Panc1 (cell line): Measurements from ENCODE around the gene SMOC2. TPM values are rescaled to one million over a fixed set of nuclear protein-coding genes. Genes with fewer than 3 reads are reported as not detected.

ENCODE experiments used
- ATAC-seq: fragments of 200-7000 bp; cut with Tn5 transposase; 2 replicates; pipeline ENCODE4 v1.9.1; 2020; ENCODE audit warnings: mild to moderate bottlenecking, moderate library complexity
- BruUV-seq: library from RNA; stranded (reverse); fragments of 400-500 nt; replicated peaks from 2 replicates; lab custom pipeline; 2021; lab: Mats Ljungman, UMichigan
- CTCF ChIA-PET: fragments of 300-600 bp; sonication (Branson Sonifier 250); formaldehyde crosslinking; loops from one replicate; lab custom pipeline; 2022; ENCODE audit warnings: antibody characterized with exemption; lab: Charles Lee
- POLR2A ChIA-PET: fragments of 300-600 bp; sonication (Branson Sonifier 250); formaldehyde crosslinking; loops from one replicate; lab custom pipeline; 2022; ENCODE audit warnings: antibody characterized with exemption; lab: Charles Lee
- DNase-seq: peaks from one replicate; pipeline ENCODE4 v3.0.0-alpha.2; 2010; ENCODE audit warnings: low read depth, low spot score
- H3K27ac ChIP-seq: 2 replicates; pipeline ENCODE4 v1.5.1; 2011; ENCODE audit warnings: mild to moderate bottlenecking, low read length, inconsistent platforms
- H3K27me3 ChIP-seq: fragments of 200-500 bp; sonication (Bioruptor generic); 2 replicates; pipeline ENCODE4 v1.6.0; 2014; ENCODE audit warnings: low read length, inconsistent platforms; ENCODE audit not compliant: control insufficient read depth, insufficient read depth
- H3K36me3 ChIP-seq: fragments of 200-500 bp; sonication (Bioruptor generic); 2 replicates; pipeline ENCODE4 v1.5.1; 2014; ENCODE audit warnings: inconsistent platforms, mild to moderate bottlenecking, low read length, moderate library complexity; ENCODE audit not compliant: control insufficient read depth, insufficient read depth
- H3K4me1 ChIP-seq: 2 replicates; pipeline ENCODE4 v1.5.1; 2011; ENCODE audit warnings: inconsistent platforms, mild to moderate bottlenecking, low read length, moderate library complexity; ENCODE audit not compliant: control insufficient read depth, insufficient read depth
- H3K4me3 ChIP-seq, 2 experiments: 2 replicates each; pipeline ENCODE4 v1.5.1; 2011 to 2012; ENCODE audit warnings: low read depth in 2 of 2, low read length in 2 of 2, mild to moderate bottlenecking in 2 of 2, inconsistent platforms in 1 of 2, moderate library complexity in 1 of 2
- H3K9me3 ChIP-seq: fragments of 200-500 bp; sonication (Bioruptor generic); 2 replicates; pipeline ENCODE4 v1.5.1; 2014; ENCODE audit warnings: low read depth, mild to moderate bottlenecking, inconsistent platforms, low read length, moderate library complexity; ENCODE audit not compliant: control insufficient read depth, insufficient read depth
- POLR2AphosphoS5 ChIP-seq: IDR thresholded peaks from 2 replicates; pipeline ENCODE4 v1.6.1; 2012; ENCODE audit warnings: mild to moderate bottlenecking, low read depth, low read length, moderate library complexity
- SIN3A ChIP-seq: IDR thresholded peaks from 2 replicates; pipeline ENCODE4 v1.6.1; 2012; ENCODE audit warnings: low read depth, mild to moderate bottlenecking, low read length, moderate library complexity, borderline replicate concordance; ENCODE audit not compliant: insufficient read depth
- TCF7L2 ChIP-seq: IDR thresholded peaks from 2 replicates; pipeline ENCODE4 v1.6.1; 2011; ENCODE audit warnings: mild to moderate bottlenecking, low read depth, low read length, inconsistent platforms
- in situ Hi-C: cut with HindIII; loops from 2 replicates; pipeline ENCODE4 v1.10.0; 2016; ENCODE audit warnings: low sequenced_read_pairs, low pct_unique_long_range_greater_than_20kb
- intact Hi-C: fragments of 100-400 bp; cut with micrococcal nuclease; formaldehyde crosslinking; loops from one replicate; pipeline ENCODE4 v1.10.0; 2022; ENCODE audit not compliant: unreplicated experiment
- total RNA-seq: library from RNA; stranded (reverse); gene quantifications from one replicate; pipeline ENCODE4 v1.2.1, GENCODE V29; 2021; ENCODE audit not compliant: unreplicated experiment
- TF ChIP-seq, protein P1 (sequence below), 2 experiments: IDR thresholded peaks; 2 replicates each; pipeline ENCODE4 v1.6.1; 2011 to 2012; ENCODE audit warnings: low read depth in 2 of 2, control low read depth in 1 of 2, low read length in 1 of 2, mild to moderate bottlenecking in 1 of 2, moderate library complexity in 1 of 2; ENCODE audit not compliant: insufficient read depth in 1 of 2
- TF ChIP-seq, protein P2 (sequence below): fragments of 450-650 bp; IDR thresholded peaks from 2 replicates; pipeline ENCODE4 v1.5.1; 2017; ENCODE audit warnings: mild to moderate bottlenecking

Gene SMOC2
- total RNA-seq, 1 experiment from 2014 or later: 0.13 TPM

GRCh38 chr6:168624948-168625347 is 184.0 kb downstream of the SMOC2 start:
- Histone ChIP-seq H3K9me3 (no peaks in the 10 kb centered on the region), H3K27me3 (no peaks in the 10 kb centered on the region), H3K4me3 (no peak overlapping the region), H3K27ac (no peak overlapping the region), H3K4me1 (no peaks in the 10 kb centered on the region; the same call in 1 of the 2 replicates), H3K36me3 (no peaks in the 10 kb centered on the region)
- ChIA-PET CTCF (no interaction called here), POLR2A (no interaction called here)
- no peak for DNase-seq
- TF ChIP-seq TCF7L2 (no peak), SIN3A (no peak), POLR2AphosphoS5 (no peak)
- TF ChIP-seq, protein P1, sequence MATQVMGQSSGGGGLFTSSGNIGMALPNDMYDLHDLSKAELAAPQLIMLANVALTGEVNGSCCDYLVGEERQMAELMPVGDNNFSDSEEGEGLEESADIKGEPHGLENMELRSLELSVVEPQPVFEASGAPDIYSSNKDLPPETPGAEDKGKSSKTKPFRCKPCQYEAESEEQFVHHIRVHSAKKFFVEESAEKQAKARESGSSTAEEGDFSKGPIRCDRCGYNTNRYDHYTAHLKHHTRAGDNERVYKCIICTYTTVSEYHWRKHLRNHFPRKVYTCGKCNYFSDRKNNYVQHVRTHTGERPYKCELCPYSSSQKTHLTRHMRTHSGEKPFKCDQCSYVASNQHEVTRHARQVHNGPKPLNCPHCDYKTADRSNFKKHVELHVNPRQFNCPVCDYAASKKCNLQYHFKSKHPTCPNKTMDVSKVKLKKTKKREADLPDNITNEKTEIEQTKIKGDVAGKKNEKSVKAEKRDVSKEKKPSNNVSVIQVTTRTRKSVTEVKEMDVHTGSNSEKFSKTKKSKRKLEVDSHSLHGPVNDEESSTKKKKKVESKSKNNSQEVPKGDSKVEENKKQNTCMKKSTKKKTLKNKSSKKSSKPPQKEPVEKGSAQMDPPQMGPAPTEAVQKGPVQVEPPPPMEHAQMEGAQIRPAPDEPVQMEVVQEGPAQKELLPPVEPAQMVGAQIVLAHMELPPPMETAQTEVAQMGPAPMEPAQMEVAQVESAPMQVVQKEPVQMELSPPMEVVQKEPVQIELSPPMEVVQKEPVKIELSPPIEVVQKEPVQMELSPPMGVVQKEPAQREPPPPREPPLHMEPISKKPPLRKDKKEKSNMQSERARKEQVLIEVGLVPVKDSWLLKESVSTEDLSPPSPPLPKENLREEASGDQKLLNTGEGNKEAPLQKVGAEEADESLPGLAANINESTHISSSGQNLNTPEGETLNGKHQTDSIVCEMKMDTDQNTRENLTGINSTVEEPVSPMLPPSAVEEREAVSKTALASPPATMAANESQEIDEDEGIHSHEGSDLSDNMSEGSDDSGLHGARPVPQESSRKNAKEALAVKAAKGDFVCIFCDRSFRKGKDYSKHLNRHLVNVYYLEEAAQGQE (IDR thresholded peaks at IDR 0.05; ENCODE audit: insufficient read depth in 1 of 2, low read depth in 2 of 2, low read length in 1 of 2): no peak
- TF ChIP-seq, protein P2, sequence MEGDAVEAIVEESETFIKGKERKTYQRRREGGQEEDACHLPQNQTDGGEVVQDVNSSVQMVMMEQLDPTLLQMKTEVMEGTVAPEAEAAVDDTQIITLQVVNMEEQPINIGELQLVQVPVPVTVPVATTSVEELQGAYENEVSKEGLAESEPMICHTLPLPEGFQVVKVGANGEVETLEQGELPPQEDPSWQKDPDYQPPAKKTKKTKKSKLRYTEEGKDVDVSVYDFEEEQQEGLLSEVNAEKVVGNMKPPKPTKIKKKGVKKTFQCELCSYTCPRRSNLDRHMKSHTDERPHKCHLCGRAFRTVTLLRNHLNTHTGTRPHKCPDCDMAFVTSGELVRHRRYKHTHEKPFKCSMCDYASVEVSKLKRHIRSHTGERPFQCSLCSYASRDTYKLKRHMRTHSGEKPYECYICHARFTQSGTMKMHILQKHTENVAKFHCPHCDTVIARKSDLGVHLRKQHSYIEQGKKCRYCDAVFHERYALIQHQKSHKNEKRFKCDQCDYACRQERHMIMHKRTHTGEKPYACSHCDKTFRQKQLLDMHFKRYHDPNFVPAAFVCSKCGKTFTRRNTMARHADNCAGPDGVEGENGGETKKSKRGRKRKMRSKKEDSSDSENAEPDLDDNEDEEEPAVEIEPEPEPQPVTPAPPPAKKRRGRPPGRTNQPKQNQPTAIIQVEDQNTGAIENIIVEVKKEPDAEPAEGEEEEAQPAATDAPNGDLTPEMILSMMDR: no peak
- in situ Hi-C loops (no loop called here), intact Hi-C loops (no loop called here)
- BruUV-seq: no TSS peak
- no peak for ATAC-seq

GRCh38 chr6:168625602-168626001 is 184.6 kb downstream of the SMOC2 start:
- BruUV-seq: no TSS peak
- Histone ChIP-seq H3K27me3 (no peaks in the 10 kb centered on the region), H3K36me3 (no peaks in the 10 kb centered on the region), H3K9me3 (no peaks in the 10 kb centered on the region), H3K4me3 (no peak overlapping the region), H3K27ac (no peak overlapping the region), H3K4me1 (no peaks in the 10 kb centered on the region; the same call in 1 of the 2 replicates)
- ChIA-PET POLR2A (no interaction called here), CTCF (no interaction called here)
- intact Hi-C loops: no loop called here
- peak; percentile 35; the same call in 1 of the 2 replicates for ATAC-seq
- DNase-seq: no peak
- TF ChIP-seq, protein P1 (IDR thresholded peaks at IDR 0.05; ENCODE audit: insufficient read depth in 1 of 2, low read depth in 2 of 2, low read length in 1 of 2): no peak
- TF ChIP-seq, protein P2: no peak
- TF ChIP-seq POLR2AphosphoS5 (no peak), SIN3A (no peak)
- in situ Hi-C loops: no loop called here
